K562 treated with DMSO at 1 percent for 48 hours (cell line): ENCODE results near the gene PROSER2. TPM values are rescaled to one million over a fixed set of nuclear protein-coding genes. Genes with fewer than 3 reads are reported as not detected.

Experiments used
- total RNA-seq: library from RNA; unstranded; fragments of 300-600 nt; gene quantifications from 2 replicates; pipeline ENCODE4 v1.2.3, GENCODE V29; 2022; ENCODE audit warnings: low replicate concordance; ENCODE audit errors: extremely low read depth

The PROSER2 gene
- not detected in 2 replicates for total RNA-seq

GRCh38 chr10:11823122-11823988 lies at the start of gene PROSER2:
Gene PROSER2, plus strand, starts transcription at chr10:11823356. Its CDS starts 28,722 bp downstream, at chr10:11852078.

Other genes starting within 250 kb of the PROSER2 start
- gene USP6NL, start 211.7 kb upstream of the PROSER2 start, total RNA-seq, result not detected in 2 replicates
- not detected in 2 replicates for gene ECHDC3, start 81.0 kb upstream of the PROSER2 start, total RNA-seq
- gene UPF2, start 219.5 kb downstream of the PROSER2 start, total RNA-seq, result not detected in 2 replicates
- gene DHTKD1, start 245.6 kb downstream of the PROSER2 start, total RNA-seq, result not detected in 2 replicates